ENCODE results near the gene RAB43.

- no peak for TF ChIP-seq CTCF (IDR thresholded peaks at IDR 0.05; ENCODE audit: poor library complexity, severe bottlenecking)
- no peak for TF ChIP-seq POLR2AphosphoS5 (IDR thresholded peaks at IDR 0.05)
- no peak for TF ChIP-seq EZH2 (IDR thresholded peaks at IDR 0.05; ENCODE audit: borderline replicate concordance, insufficient read depth, low read length, poor library complexity, severe bottlenecking)
- TF ChIP-seq MXI1 (conservative IDR thresholded peaks at IDR 0.05; ENCODE audit: poor library complexity, severe bottlenecking): no peak
- TF ChIP-seq EP300 (conservative IDR thresholded peaks at IDR 0.05; ENCODE audit: poor library complexity, severe bottlenecking): no peak
These were observed 21.3 kb downstream of the RAB43 start for GRCh38 chr3:129100274-129100673.
